K562 (cell line): ENCODE data around the gene GRAMD2B.

Experiments used
- CHD4 ChIP-seq: fragments of 200-600 bp; sonication (generic); IDR thresholded peaks from 3 replicates; pipeline ENCODE4 v1.6.1; 2012; ENCODE audit warnings: low read depth, mild to moderate bottlenecking, mixed read lengths, low read length, inconsistent platforms; ENCODE audit not compliant: insufficient read depth, insufficient replicate concordance, poor library complexity, severe bottlenecking
- EZH2 ChIP-seq: IDR thresholded peaks from 2 replicates; pipeline ENCODE4 v1.6.1; 2012; ENCODE audit warnings: low read depth, mild to moderate bottlenecking, inconsistent platforms, low read length, borderline replicate concordance
- FOXP1 ChIP-seq: sonication (generic); formaldehyde crosslinking; IDR thresholded peaks from 2 replicates; pipeline ENCODE4 v1.8.0; 2022; ENCODE audit warnings: mild to moderate bottlenecking, missing genetic modification reagents
- IRF2 ChIP-seq: sonication (generic); formaldehyde crosslinking; IDR thresholded peaks from 2 replicates; pipeline ENCODE4 v1.8.1; 2022; ENCODE audit warnings: mild to moderate bottlenecking, missing genetic modification reagents
- NR2C2 ChIP-seq, 2 experiments: fragments of 200-800 bp in 1 of 2; sonication (Bioruptor generic) in 1 of 2; sonication (generic) in 1 of 2; formaldehyde crosslinking in 1 of 2; IDR thresholded peaks; 2 replicates each; pipeline versions ENCODE4 v1.6.1 to v1.8.0; 2016 to 2022; ENCODE audit warnings: mild to moderate bottlenecking in 1 of 2, missing compliant biosample characterization in 1 of 2, missing genetic modification characterization in 1 of 2, missing genetic modification reagents in 1 of 2
- POLR2AphosphoS5 ChIP-seq: IDR thresholded peaks from 2 replicates; pipeline ENCODE4 v1.6.1; 2011; ENCODE audit warnings: mild to moderate bottlenecking, low read depth, low read length, moderate library complexity; ENCODE audit not compliant: control insufficient read depth, insufficient read depth
- SRF ChIP-seq, 2 experiments: fragments of 250-450, 450-650 bp in 1 of 2; sonication (Bioruptor Pico) in 1 of 2; sonication (generic) in 1 of 2; formaldehyde crosslinking; IDR thresholded peaks; 2 replicates each; pipeline versions ENCODE4 v1.5.0 to v1.5.1; 2020 to 2022; ENCODE audit warnings: mild to moderate bottlenecking in 1 of 2, missing genetic modification reagents in 1 of 2
- ZFP36 ChIP-seq: fragments of 150-350 bp; IDR thresholded peaks from 2 replicates; pipeline ENCODE4 v1.6.1; 2018; ENCODE audit warnings: low read length, low read depth; ENCODE audit not compliant: partially characterized antibody
- ZNF263 ChIP-seq: sonication (generic); formaldehyde crosslinking; IDR thresholded peaks from 2 replicates; pipeline ENCODE4 v1.8.0; 2022; ENCODE audit warnings: mild to moderate bottlenecking, missing genetic modification reagents, borderline replicate concordance
- TF ChIP-seq, protein P1 (sequence below): IDR thresholded peaks from 2 replicates; pipeline ENCODE4 v1.6.1; 2012; ENCODE audit warnings: low read depth, low read length, improper control_type of control experiment, borderline replicate concordance
- TF ChIP-seq, protein P2 (sequence below): sonication (generic); formaldehyde crosslinking; IDR thresholded peaks from 2 replicates; pipeline ENCODE4 v1.8.0; 2022; ENCODE audit warnings: mild to moderate bottlenecking, missing genetic modification reagents
- TF ChIP-seq, protein P3 (sequence below), 3 experiments: IDR thresholded peaks in 2 of 3; conservative IDR thresholded peaks in 1 of 3; 2 replicates each; pipeline ENCODE4 v1.5.1; 2011 to 2012; ENCODE audit warnings: low read length in 3 of 3, mild to moderate bottlenecking in 3 of 3, control low read depth in 2 of 3, improper control_type of control experiment in 1 of 3, inconsistent platforms in 1 of 3, low read depth in 1 of 3, mixed read lengths in 1 of 3, moderate library complexity in 1 of 3; ENCODE audit not compliant: insufficient read depth in 2 of 3
- TF ChIP-seq, protein P4 (sequence below): fragments of 250-450 bp; sonication (Bioruptor Pico); IDR thresholded peaks from 2 replicates; pipeline ENCODE4 v1.5.0; 2020; ENCODE audit warnings: mild to moderate bottlenecking

DNA sequence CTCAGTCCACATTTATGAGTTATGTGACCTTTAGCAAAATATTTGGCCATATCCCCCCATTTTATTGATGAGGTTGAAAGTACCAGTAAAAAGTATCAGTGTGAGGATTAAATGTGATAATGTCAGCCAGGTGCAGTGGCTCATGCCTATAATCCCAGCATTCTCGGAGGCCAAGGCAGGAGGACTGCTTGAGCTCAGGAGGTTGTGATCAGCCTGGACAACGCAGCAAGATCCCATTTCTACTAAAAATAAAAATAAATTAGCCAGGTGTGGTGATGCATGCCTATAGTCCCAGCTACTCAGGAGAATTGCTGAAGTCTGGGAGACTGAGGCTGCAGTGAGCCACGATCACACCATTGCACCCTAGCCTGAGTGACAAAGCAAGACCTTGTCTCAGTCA is 71.2 kb downstream of the GRAMD2B start:
- no peak for TF ChIP-seq FOXP1
- TF ChIP-seq, protein P1, sequence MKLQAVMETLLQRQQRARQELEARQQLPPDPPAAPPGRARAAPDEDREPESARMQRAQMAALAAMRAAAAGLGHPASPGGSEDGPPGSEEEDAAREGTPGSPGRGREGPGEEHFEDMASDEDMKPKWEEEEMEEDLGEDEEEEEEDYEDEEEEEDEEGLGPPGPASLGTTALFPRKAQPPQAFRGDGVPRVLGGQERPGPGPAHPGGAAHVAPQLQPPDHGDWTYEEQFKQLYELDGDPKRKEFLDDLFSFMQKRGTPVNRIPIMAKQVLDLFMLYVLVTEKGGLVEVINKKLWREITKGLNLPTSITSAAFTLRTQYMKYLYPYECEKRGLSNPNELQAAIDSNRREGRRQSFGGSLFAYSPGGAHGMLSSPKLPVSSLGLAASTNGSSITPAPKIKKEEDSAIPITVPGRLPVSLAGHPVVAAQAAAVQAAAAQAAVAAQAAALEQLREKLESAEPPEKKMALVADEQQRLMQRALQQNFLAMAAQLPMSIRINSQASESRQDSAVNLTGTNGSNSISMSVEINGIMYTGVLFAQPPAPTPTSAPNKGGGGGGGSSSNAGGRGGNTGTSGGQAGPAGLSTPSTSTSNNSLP = no peak
- no peak for TF ChIP-seq NR2C2 (CRISPR knock-in tag; IDR thresholded peaks at IDR 0.05)
- TF ChIP-seq NR2C2 (tag; IDR thresholded peaks at IDR 0.05) = no peak
- no peak for TF ChIP-seq SRF (CRISPR knock-in tag; IDR thresholded peaks at IDR 0.05)
- TF ChIP-seq IRF2 (CRISPR knock-in tag) = no peak
- TF ChIP-seq EZH2 = no peak
- no peak for TF ChIP-seq ZNF263
- TF ChIP-seq, protein P2, sequence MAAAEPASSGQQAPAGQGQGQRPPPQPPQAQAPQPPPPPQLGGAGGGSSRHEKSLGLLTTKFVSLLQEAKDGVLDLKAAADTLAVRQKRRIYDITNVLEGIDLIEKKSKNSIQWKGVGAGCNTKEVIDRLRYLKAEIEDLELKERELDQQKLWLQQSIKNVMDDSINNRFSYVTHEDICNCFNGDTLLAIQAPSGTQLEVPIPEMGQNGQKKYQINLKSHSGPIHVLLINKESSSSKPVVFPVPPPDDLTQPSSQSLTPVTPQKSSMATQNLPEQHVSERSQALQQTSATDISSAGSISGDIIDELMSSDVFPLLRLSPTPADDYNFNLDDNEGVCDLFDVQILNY (CRISPR knock-in tag) = no peak
- TF ChIP-seq CHD4 = no peak
- no peak for TF ChIP-seq POLR2AphosphoS5
- TF ChIP-seq ZFP36 = no peak
- TF ChIP-seq, protein P3, sequence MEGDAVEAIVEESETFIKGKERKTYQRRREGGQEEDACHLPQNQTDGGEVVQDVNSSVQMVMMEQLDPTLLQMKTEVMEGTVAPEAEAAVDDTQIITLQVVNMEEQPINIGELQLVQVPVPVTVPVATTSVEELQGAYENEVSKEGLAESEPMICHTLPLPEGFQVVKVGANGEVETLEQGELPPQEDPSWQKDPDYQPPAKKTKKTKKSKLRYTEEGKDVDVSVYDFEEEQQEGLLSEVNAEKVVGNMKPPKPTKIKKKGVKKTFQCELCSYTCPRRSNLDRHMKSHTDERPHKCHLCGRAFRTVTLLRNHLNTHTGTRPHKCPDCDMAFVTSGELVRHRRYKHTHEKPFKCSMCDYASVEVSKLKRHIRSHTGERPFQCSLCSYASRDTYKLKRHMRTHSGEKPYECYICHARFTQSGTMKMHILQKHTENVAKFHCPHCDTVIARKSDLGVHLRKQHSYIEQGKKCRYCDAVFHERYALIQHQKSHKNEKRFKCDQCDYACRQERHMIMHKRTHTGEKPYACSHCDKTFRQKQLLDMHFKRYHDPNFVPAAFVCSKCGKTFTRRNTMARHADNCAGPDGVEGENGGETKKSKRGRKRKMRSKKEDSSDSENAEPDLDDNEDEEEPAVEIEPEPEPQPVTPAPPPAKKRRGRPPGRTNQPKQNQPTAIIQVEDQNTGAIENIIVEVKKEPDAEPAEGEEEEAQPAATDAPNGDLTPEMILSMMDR (IDR thresholded peaks at IDR 0.05 in 2 of 3, conservative IDR thresholded peaks at IDR 0.05 in 1 of 3; ENCODE audit: insufficient read depth in 2 of 3, low read depth in 1 of 3, low read length in 3 of 3) = no peak
- TF ChIP-seq, protein P4, sequence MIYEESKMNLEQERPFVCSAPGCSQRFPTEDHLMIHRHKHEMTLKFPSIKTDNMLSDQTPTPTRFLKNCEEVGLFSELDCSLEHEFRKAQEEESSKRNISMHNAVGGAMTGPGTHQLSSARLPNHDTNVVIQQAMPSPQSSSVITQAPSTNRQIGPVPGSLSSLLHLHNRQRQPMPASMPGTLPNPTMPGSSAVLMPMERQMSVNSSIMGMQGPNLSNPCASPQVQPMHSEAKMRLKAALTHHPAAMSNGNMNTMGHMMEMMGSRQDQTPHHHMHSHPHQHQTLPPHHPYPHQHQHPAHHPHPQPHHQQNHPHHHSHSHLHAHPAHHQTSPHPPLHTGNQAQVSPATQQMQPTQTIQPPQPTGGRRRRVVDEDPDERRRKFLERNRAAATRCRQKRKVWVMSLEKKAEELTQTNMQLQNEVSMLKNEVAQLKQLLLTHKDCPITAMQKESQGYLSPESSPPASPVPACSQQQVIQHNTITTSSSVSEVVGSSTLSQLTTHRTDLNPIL = no peak
